Mesothelial cell of epicardium (in vitro differentiated cells): Measurements from ENCODE around the gene HLA-DRA. TPM values are rescaled to one million over a fixed set of nuclear protein-coding genes. Genes with fewer than 3 reads are reported as not detected.

ENCODE experiments used
- DNase-seq, 2 experiments: peaks; one replicate each; pipeline ENCODE4 v3.0.0; 2021; ENCODE audit warnings: low spot score in 2 of 2; ENCODE audit not compliant: unreplicated experiment in 2 of 2
- H3K27ac Mint-ChIP-seq: 2 replicates; pipeline ENCODE4 v1.8.0; 2021; ENCODE audit warnings: mixed read lengths
- H3K27me3 Mint-ChIP-seq: 2 replicates; pipeline ENCODE4 v1.8.0; 2021; ENCODE audit warnings: low read depth, mixed read lengths
- H3K36me3 Mint-ChIP-seq: 2 replicates; pipeline ENCODE4 v1.8.0; 2021; ENCODE audit warnings: mixed read lengths
- H3K4me1 Mint-ChIP-seq: 2 replicates; pipeline ENCODE4 v1.8.0; 2021; ENCODE audit warnings: mixed read lengths
- H3K4me3 Mint-ChIP-seq: 2 replicates; pipeline ENCODE4 v1.8.0; 2021; ENCODE audit warnings: mild to moderate bottlenecking, moderate library complexity, mixed read lengths
- H3K9me3 Mint-ChIP-seq: 2 replicates; pipeline ENCODE4 v1.8.0; 2021; ENCODE audit warnings: mixed read lengths
- CTCF ChIP-seq: fragments of 200-600 bp; sonication (generic); IDR thresholded peaks from one replicate; pipeline ENCODE4 v1.5.0; 2021; ENCODE audit warnings: antibody characterized with exemption; ENCODE audit not compliant: unreplicated experiment
- total RNA-seq: library from RNA; stranded (reverse); gene quantifications from 3 replicates; pipeline ENCODE4 v1.2.1, GENCODE V29; 2021

The HLA-DRA gene
- total RNA-seq, 1 donor from 2014 or later: not detected

- peaks cover 4% of the 10 kb centered on the region for H3K4me1 Mint-ChIP-seq
- H3K4me3 Mint-ChIP-seq: no peak overlapping the region
- no peak overlapping the region for H3K27ac Mint-ChIP-seq
- TF ChIP-seq CTCF: no peak
- DNase-seq: no peak
- no peaks in the 10 kb centered on the region for H3K9me3 Mint-ChIP-seq
- peaks cover 80% of the 10 kb centered on the region for H3K27me3 Mint-ChIP-seq
- H3K36me3 Mint-ChIP-seq: no peaks in the 10 kb centered on the region
Observed at GRCh38 chr6:32410906-32411305, 28.8 kb upstream of the HLA-DRA start.

GRCh38 chr6:32411566-32412327 is 27.9 kb upstream of the HLA-DRA start:
- TF ChIP-seq CTCF: no peak
- H3K27me3 Mint-ChIP-seq: peaks cover 79% of the 10 kb centered on the region
- no peaks in the 10 kb centered on the region for H3K9me3 Mint-ChIP-seq
- no peak overlapping the region for H3K4me3 Mint-ChIP-seq
- no peak overlapping the region for H3K27ac Mint-ChIP-seq
- H3K4me1 Mint-ChIP-seq: peaks cover 4% of the 10 kb centered on the region
- DNase-seq: no peak
- H3K36me3 Mint-ChIP-seq: no peaks in the 10 kb centered on the region

GRCh38 chr6:32413427-32414047 is 26.1 kb upstream of the HLA-DRA start:
- H3K36me3 Mint-ChIP-seq: no peaks in the 10 kb centered on the region
- H3K9me3 Mint-ChIP-seq: no peaks in the 10 kb centered on the region
- TF ChIP-seq CTCF: peak; percentile 90
- no peak overlapping the region for H3K4me3 Mint-ChIP-seq
- H3K27ac Mint-ChIP-seq: no peak overlapping the region
- H3K27me3 Mint-ChIP-seq: peaks cover 69% of the 10 kb centered on the region
- peaks cover 4% of the 10 kb centered on the region for H3K4me1 Mint-ChIP-seq
- DNase-seq: peak; percentile 71 to 90

GRCh38 chr6:32415521-32416019 is 24.1 kb upstream of the HLA-DRA start:
- Mint-ChIP-seq H3K4me3 (peak overlapping the region; percentile 13), H3K4me1 (peaks cover 4% of the 10 kb centered on the region), H3K27ac (no peak overlapping the region), H3K9me3 (no peaks in the 10 kb centered on the region), H3K27me3 (peaks cover 78% of the 10 kb centered on the region), H3K36me3 (no peaks in the 10 kb centered on the region)
- peak; percentile 40 to 85 for DNase-seq
- peak; percentile 97 for TF ChIP-seq CTCF

- Mint-ChIP-seq H3K27me3 (peaks cover 80% of the 10 kb centered on the region), H3K4me1 (peaks cover 4% of the 10 kb centered on the region), H3K9me3 (no peaks in the 10 kb centered on the region), H3K36me3 (no peaks in the 10 kb centered on the region), H3K4me3 (peak overlapping the region; percentile 13), H3K27ac (no peak overlapping the region)
- DNase-seq: no peak
- TF ChIP-seq CTCF: no peak
Observed at GRCh38 chr6:32416036-32416435, 23.7 kb upstream of the HLA-DRA start.
